Testis (tissue), 2 donors: Measurements from ENCODE around the gene SMAD6.

Experiments used
- CTCF ChIP-seq, 3 experiments: fragments of 450-650 bp in 2 of 3; fragments of 200-600 bp in 1 of 3; sonication (generic) in 1 of 3; IDR thresholded peaks; one replicate each; pipeline ENCODE4 v1.5.1; 2016 to 2019; ENCODE audit warnings: antibody characterized with exemption in 3 of 3, mild to moderate bottlenecking in 2 of 3, moderate library complexity in 1 of 3
- POLR2A ChIP-seq: fragments of 450-650 bp; IDR thresholded peaks from one replicate; pipeline ENCODE4 v1.6.1; 2017; ENCODE audit warnings: antibody characterized with exemption, mild to moderate bottlenecking, moderate library complexity

GRCh38 chr15:66760968-66761725 is 59.1 kb downstream of the SMAD6 start:
- TF ChIP-seq POLR2A (no peak), CTCF (IDR thresholded peaks at IDR 0.05) (no peak)
